GM18505 (cell line): ENCODE measurements around the gene STK38.

Experiments
- ATAC-seq: cut with Tn5 transposase; IDR thresholded peaks from one replicate; pipeline ENCODE4 v1.9.1; 2021; ENCODE audit not compliant: unreplicated experiment
- POLR2A ChIP-seq: IDR thresholded peaks from 4 replicates; pipeline ENCODE4 v1.6.1; 2011; ENCODE audit warnings: borderline replicate concordance; ENCODE audit not compliant: insufficient read depth, insufficient read length; ENCODE audit errors: extremely low read depth

STK38 gene

GRCh38 chr6:36524871-36525270 lies 22.4 kb downstream of the STK38 start:
- TF ChIP-seq POLR2A, result no peak
- no peak for ATAC-seq

GRCh38 chr6:36523936-36524499 lies 23.3 kb downstream of the STK38 start:
- no peak for ATAC-seq
- no peak for TF ChIP-seq POLR2A

- no peak for TF ChIP-seq POLR2A
- no peak for ATAC-seq
These were observed 23.8 kb downstream of the STK38 start for GRCh38 chr6:36523451-36523850.

DNA sequence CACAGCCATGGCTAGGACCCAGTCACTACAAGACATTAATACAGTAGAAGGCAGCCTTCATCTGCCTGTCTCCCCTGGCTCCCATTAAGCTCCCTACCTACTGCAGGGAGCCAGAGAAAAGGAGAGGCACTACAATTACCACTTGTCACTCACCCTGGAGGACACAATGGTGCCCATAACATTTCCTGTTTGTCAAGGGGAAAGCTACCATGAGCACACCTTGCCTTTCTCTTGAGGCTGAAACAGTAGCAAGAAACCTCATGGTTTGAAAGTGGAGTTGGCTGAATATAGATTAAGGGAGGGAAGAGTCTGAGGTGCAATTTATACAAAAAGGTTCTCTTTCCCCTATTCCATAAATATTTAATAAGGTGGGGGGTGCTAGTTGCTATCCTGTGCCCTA lies 27.9 kb downstream of the STK38 start:
- ATAC-seq, result no peak
- no peak for TF ChIP-seq POLR2A

DNA sequence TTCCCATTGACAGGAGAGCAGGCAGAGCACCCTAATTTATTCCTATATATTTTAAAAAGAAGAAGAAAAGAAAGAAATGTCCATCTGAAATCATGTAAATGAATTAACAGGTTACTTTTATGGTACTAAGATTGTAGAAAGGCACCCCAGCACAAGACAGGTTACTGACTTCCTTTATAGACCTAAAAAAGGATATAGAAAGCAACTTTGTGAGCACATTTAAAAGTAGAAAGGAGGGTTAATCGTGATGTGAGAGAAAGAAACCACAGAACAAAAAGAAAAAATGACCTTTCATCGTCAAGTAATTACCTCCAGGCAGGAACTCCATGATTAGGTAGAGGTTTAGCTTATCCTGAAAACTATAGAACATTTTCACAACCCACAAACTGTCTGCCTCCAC lies 29.9 kb downstream of the STK38 start:
- TF ChIP-seq POLR2A, result no peak

DNA sequence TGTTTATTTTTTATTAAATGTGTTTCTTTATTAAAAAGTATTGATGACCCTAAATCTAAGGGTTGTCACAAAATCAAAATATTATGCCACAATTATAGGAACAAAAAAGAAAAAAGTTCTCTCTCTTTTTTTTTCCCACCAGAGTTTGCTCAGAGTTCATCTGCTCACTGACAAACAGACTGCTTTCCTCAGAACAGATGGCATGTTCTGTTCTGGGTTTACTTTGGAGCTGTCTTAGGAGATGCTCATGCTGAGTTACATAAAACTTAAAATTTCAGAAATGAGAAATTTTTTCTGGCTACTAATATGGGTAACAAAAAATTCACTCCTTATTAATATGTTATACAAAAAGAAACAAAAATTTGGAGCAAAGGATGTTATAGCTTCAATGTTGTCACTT lies 30.3 kb downstream of the STK38 start:
- TF ChIP-seq POLR2A, result no peak
- ATAC-seq, result no peak

More for the DNA sequence above, 29.9 kb downstream of the STK38 start:
- no peak for ATAC-seq

- TF ChIP-seq POLR2A, result no peak
- no peak for ATAC-seq
These were observed 30.7 kb downstream of the STK38 start for GRCh38 chr6:36516559-36516958.

- ATAC-seq, result no peak
- TF ChIP-seq POLR2A, result no peak
These were observed 31.4 kb downstream of the STK38 start for GRCh38 chr6:36515844-36516243.

- TF ChIP-seq POLR2A, result no peak
- ATAC-seq, result no peak
These were observed 32.5 kb downstream of the STK38 start for GRCh38 chr6:36514554-36515456.

DNA sequence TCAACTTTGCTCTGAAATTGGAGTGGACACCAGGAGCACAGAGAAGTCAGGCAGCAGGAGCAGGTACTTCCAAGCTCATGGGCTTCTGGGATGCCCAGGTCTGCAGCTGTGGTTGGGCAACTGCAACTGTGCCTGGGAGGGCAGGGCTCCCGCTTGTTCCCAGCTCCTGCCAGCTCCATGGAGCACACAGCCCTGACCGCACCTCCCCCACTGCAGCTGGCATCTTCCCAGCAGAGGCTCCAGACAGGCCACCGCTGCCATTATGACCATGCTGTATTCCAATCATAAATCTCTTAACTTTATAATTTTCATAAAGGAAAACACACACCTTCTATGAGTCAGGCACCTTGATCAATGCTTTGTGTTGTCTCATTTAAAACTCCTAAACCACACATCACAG lies 36.9 kb downstream of the STK38 start:
- ATAC-seq, result no peak
- TF ChIP-seq POLR2A, result no peak

GRCh38 chr6:36508532-36508931 lies 38.7 kb downstream of the STK38 start:
- TF ChIP-seq POLR2A, result no peak
- no peak for ATAC-seq

DNA sequence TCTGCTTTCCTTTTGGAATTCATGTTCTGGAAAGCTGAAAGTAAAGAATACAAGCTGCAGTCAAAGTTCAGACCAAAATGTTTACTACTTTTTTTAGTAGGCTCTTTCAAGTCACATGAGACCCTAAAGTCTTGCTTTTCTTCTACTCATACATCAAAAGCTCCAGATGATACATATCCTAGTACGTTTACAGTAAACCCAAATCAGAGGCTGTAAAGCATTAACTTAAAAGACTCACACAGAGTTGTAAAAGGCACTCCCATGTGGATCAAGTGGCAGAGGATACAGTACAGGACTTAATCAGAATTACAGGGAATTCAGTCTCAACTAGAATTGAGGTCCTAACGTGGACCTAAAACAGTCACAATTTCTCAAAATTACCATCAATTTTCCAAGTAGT lies 40.7 kb downstream of the STK38 start:
- TF ChIP-seq POLR2A, result no peak
- ATAC-seq, result no peak

DNA sequence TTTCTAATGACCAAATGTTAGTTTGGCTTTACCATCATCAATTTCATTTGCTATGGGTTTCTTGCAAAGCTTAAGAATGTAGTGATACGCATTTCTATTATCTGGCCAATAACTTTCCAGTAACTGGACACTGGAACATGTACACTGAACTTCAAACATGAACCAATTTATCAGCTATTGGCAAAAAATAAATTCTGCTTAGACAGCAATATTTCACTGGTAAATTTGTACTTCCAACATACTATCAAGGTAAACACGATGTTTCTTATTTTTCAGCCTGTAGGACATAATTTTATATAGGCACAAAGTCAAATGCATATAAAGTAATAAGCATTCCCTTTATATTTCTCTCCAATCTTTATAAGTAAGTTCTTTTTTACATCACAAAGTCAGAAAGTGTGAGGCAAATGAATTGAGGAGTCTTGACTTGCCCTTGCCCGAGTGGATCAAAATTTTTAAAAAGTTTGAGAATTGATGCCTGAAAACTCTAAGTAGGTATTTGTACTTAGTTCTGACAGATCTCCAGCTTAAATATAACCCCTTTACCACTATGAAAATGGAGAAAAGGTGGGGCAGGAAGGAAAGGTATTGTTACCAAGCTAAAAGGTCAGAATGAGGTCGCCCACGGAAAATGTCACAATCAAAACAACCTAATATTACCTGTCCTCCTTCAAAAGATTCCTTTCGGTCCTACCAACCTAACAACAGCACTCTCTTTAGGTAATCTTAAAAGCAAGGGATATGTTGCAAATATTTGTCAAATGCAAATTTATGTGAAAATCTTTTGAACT lies 41.3 kb downstream of the STK38 start:
- no peak for TF ChIP-seq POLR2A
- ATAC-seq, result no peak
